AG09309 (cell line): Measurements from ENCODE around the gene UBE2E2.

Experiments
- DNase-seq: peaks from one replicate; pipeline ENCODE4 v3.0.0-alpha.2; 2010; ENCODE audit warnings: low read depth
- H3K4me3 ChIP-seq: 2 replicates; pipeline ENCODE4 v1.5.1; 2011; ENCODE audit warnings: mild to moderate bottlenecking, low read depth, low read length, moderate library complexity; ENCODE audit not compliant: control insufficient read depth
- CTCF ChIP-seq: IDR thresholded peaks from 2 replicates; pipeline ENCODE4 v1.5.1; 2011; ENCODE audit warnings: mild to moderate bottlenecking, low read depth, low read length, inconsistent platforms; ENCODE audit not compliant: insufficient read depth, control insufficient read depth; ENCODE audit errors: missing control alignments

UBE2E2 gene

GRCh38 chr3:23592961-23593931 is 390.1 kb downstream of the UBE2E2 start:
- H3K4me3 ChIP-seq = no peak overlapping the region
- TF ChIP-seq CTCF = no peak
- DNase-seq = no peak

GRCh38 chr3:23594066-23594465 is 390.9 kb downstream of the UBE2E2 start:
- no peak for DNase-seq
- no peak for TF ChIP-seq CTCF
- no peak overlapping the region for H3K4me3 ChIP-seq

- TF ChIP-seq CTCF = no peak
- H3K4me3 ChIP-seq = no peak overlapping the region
- no peak for DNase-seq
These were observed 392.0 kb downstream of the UBE2E2 start for GRCh38 chr3:23594894-23595670.

DNA sequence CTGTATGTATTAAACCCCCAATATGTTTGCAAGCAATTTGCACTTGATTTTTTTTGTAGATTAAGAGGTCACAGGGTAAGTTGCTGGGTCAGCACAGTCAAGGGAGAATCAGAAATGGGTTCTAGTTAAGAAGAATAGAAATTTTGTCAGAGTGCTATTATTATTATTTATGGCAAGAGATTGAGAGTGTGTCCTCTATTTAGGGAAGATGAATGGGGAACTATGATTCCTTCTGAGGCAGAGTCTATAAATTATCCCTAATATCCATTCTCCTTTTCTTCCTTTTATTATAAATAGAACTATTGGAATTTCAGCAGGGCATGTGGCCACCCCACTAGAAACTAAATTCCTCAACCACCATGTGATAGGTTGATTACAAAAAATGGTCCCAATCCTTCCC is 392.7 kb downstream of the UBE2E2 start:
- no peak for DNase-seq
- no peak overlapping the region for H3K4me3 ChIP-seq
- TF ChIP-seq CTCF = no peak

GRCh38 chr3:23600167-23600871 is 397.2 kb downstream of the UBE2E2 start:
- no peak overlapping the region for H3K4me3 ChIP-seq
- peak; percentile 68 for DNase-seq
- TF ChIP-seq CTCF = no peak

DNA sequence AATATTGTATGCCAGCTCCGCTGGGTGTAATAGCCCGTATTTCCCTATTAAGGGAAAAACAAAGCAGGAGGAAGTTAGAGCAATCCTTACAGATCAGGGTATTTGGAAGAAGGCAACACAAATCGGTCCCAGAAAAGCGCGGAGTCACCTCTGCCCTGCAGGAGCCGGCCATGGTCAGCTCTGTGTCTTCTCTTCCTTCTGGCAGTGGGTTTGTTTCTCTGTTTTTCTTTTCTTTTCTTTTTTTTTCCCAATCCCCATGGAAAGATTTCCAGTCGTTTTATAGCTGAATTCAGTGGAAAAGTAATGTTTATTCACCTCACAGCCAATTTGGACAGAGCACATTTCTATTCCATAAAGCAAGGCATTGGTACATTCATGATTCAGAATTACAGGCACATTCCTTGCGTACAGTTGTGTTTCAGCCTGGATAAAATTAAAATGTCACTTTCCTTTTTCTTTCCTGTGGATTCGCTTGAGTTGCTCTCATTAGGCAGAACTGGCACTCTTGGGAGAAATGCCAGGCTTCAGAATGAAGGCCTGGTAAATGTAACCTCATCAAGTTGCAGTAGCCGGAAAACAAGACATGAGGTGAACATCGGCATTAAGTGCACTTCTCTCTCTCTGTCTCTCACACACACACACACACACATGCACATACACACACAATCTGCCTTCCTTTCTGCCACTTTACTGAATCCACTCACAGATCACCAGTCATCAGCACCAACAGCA is 398.1 kb downstream of the UBE2E2 start:
- no peak for TF ChIP-seq CTCF
- no peak for DNase-seq
- no peak overlapping the region for H3K4me3 ChIP-seq
